Iris pigment epithelial cell (primary cell): ENCODE results near the gene MYOCOS.
"Not testable (repeated sequence)": the region's sequence is repeated elsewhere in the genome, so short reads cannot be mapped to it uniquely, and the experiment has no call there.

ENCODE experiments used
- DNase-seq: peaks from one replicate; pipeline ENCODE4 v3.0.0-alpha.2; 2011; ENCODE audit warnings: low read depth

Gene MYOCOS

DNA sequence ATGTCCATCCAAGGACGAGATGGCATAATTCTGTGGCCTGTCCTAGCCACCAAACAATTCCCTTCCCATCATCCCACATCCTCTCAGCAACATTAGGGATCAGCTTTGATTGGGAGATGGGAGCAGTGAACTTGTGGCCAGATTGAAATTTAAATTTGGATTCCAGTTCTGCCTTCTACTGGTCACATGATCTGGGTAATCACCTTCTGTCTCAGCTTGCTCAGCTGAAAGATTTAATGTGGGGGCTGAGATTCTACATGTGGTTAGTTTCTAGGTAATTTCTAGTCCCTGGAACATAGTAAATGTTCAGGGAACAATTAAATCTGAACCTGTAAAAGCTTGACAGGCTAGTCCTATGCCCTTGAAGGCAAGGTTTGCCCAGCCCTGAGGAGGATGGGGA lies 3.2 kb downstream of the MYOCOS start:
- DNase-seq = no peak

DNA sequence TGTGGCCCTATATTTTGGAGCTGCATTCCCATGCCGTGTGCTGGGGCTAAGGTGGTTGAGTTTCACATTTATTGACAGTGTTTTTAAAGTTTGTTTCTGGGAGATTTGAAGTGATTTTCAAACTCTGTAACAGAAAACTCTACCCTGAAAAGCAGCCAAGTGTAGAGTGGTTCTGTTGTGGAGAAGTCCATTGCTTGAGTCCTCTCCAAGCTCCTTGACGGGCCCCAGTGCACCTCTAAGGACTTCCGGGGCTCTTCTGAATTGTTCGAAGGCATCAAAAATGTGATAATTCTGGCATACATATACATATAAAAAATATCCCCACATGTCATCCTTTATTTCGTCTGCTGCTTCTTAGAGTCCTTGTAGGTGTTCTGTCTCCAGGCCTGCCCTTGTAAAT lies 5.0 kb downstream of the MYOCOS start:
- DNase-seq = no peak

DNA sequence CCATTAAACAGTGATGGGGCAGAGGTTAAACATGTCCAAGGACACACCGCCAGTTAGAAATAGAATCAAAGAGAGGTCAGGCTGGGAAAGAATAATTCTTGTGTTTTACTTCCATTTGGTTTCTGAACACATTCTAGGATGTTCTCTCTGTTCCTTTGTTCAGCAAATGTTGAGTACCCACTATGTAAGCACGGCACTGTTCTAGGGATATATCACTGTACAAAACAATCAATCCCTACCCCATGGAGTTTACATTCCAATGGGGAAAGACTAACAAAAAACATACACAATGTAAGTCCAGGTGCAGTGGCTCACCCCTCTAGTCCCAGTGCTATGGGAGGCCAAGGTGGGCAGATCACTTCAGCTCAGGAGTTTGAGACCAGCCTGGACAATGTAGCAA lies 6.2 kb downstream of the MYOCOS start:
- DNase-seq = no peak

DNA sequence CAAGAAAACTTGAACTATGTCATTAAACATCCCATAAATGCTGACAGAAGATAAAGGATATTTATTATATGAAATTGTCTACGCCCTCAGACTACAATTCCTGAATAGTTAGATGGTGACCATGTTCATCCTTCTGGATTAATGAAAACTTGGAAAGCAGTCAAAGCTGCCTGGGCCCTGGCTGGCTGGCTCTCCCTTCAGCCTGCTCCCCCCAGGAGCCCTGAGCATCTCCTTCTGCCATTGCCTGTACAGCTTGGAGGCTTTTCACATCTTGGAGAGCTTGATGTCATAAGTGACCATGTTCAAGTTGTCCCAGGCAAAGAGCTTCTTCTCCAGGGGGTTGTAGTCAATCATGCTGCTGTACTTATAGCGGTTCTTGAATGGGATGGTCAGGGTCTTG lies 13.6 kb downstream of the MYOCOS start:
- DNase-seq = no peak

DNA sequence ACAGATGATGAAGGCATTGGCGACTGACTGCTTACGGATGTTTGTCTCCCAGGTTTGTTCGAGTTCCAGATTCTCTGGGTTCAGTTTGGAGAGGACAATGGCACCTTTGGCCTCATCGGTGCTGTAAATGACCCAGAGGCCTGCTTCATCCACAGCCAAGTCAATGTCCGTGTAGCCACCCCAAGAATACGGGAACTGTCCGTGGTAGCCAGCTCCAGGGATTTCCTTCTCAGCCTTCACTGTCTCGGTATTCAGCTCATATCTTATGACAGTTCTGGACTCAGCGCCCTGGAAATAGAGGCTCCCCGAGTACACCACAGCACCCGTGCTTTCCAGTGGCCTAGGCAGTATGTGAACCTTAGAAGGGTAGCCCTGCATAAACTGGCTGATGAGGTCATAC lies 14.1 kb downstream of the MYOCOS start:
- peak; percentile 9 for DNase-seq

DNA sequence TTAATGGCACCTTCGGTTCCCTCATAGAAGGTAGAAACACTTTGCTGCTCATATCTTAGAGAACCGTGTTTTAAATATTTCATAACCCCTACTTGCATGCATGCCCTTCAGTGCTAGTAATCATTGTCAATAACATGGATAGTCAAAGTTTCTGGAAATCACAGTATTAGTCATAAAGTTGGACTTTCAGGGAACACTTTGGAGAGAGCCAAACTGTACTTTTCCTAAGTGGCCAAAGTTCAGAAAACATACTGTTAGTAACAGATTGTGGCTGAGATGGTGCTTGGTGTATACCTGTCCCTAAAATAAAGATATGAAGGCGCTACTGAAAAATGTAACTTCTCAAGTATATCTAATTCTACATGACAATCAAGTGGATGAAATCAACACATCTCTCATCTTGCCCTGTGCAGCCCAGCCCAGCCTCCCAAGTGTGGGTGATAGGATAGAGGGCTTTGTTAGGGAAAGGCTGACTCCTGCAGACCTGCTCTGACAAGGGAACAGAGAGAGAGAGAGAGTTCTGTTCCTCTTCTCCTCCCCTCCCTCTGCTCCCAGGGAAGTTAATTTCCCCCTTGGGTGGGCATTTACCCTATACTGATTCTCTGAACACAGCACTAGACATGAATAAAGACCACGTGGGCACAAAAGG lies 16.0 kb downstream of the MYOCOS start:
- DNase-seq = no peak

DNA sequence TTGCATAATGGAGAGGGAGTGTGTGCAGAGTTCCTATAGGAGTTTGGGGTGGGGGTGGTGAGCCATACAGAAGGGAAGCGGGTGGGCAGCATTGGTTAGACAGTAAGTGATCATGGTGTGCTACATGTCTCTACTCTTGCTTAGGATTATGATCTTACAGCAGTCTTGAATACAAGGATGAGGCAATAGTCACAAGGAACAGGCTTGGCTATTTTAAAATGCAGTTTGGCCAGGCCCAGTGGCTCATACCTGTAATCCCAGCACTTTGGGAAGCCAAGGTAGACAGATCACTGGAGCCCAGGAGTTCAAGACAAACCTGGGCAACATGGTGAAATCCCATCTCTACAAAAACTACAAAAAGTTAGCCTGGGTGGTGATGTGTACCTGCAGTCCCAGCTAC lies 18.2 kb downstream of the MYOCOS start:
- DNase-seq = no peak

DNA sequence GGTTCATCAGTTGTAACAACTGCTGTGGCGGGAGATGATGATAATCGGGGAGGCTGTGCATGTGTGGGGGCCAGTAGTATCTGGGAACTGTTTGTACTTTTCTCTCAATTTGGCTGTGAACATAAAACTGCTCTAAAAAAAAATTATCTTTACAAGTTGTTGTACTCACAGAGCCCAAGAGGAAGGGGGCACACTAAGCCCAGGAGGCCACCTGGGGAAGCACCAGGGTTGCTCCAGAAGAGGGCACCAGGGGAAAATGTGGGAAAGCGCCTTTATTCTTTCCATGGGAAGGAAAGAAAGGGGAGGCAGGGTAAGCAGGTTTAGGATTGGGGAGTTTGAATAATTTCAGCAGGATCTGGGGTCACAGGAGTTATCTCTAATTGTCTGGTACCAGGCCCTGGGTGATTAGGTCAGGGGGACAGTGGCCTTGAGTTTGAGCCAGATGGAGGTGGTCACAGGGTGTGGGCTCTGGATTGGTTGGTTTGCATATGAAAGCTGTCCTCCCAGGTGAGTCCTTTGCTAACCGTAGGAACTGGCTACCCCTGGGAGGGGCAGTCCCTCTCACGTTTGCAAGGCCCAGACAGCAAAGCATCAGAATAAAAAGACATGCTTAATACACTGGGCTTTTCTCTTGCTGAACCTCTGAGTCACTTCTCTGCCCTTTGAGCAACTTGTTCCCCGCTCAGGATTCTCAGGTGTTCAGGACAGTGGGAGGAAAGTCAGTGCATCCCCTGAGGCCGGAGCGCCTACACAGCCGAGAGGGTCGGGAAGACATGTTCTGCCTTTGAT lies 19.2 kb downstream of the MYOCOS start:
- no peak for DNase-seq

DNA sequence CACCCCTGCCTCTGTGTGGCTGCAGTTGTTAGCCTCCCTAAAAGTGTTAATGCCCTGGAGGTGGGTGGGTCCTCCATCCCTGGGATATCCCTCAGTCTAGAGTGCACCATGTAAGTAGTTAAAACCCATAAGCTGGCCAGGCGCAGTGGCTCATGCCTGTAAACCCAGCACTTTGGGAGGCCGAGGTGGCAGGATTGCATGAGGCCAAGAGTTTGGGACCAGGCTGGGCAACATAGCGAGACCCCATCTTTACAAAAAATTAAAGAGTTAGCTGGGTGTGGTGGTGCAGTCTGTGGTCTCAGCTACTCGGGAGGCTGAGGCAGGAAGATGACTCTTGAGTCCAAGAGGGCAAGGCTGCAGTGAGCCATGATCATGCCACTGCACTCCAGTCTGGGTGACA lies 20.2 kb downstream of the MYOCOS start:
- DNase-seq = no peak

DNA sequence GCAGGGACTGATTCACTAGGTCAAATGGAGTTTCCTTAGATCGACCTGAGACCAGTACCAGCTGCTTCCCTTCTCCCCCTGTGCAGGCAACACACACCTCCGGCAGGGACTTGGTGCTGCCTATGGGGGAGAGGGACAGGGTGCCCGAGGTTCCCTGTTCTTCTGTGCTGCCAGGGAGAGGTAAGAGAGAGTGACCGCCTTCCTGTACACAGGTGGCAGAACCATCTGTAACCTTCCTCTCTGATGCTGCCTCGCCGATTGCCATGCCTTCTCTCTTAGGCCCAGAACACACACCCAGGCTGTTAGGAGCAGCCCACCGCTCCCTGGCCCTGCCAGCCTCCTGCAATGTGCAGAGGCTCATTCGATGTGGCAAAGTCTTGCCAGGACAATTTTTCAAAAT lies 21.1 kb downstream of the MYOCOS start:
- DNase-seq = no peak

DNA sequence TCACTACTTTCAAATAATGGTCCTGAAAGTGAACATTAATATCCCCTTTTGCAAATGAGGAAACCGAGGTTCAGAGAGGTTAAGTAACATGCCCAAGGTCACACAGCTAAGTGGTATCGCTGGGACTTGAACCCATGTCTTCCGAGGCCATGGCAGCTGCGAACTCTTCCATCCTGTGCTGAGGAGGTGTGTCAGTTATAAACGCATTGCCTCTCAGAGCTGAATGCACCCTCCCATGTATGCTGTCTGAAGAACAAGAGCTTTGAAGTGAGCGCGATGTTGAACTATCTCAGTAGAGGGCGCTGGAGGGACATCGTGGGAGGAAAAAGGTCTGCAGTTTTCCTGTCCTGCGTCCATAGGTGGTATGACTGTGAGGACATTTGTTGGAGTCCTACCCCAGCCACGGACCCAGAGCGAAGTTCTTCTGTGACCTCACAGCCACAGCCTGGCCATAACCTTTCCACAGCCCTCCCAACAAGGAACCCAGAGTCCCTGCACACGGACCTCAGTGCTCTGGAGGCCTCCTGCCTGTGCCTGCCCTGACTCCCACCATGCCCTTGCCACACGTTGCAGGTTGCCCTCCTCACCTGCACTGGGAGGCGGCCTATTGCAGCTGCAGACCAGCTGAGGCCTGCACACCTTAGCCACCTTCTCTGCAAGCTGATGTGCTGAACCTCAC lies 22.9 kb downstream of the MYOCOS start:
- DNase-seq = peak; percentile 86

DNA sequence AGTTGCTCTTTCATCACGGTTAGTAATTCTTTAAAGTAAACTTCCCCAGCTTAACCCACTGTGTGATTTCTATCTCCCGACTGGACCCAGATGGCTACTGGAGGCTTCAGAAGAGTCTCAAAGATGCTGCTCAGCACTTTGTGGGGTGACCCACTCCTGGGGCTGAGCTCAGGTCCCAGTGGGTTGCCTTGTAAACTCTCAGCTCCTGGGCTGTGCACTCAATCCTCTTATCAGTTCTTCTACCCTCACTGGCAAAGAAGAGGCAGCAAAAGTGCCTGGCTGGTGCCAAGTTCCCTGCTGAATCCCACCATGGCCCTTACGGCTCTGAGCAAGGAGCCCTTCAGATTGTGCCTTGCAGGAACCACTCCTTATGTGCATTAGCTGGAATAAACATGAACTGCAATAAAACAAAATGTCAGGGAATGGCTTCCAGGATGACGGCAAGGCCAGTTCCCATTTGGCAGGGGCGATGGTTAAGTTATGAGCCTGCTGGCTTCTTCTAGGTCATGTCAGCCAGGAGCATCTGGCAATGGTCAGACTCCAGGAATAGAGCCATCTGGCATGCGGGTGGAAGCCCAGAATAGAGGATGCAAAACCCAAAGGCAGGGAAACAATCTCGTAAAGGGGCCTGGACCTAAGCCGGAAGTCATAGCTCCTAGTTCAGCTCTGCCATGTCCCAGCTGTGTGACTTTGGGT lies 23.7 kb downstream of the MYOCOS start:
- DNase-seq = no peak

DNA sequence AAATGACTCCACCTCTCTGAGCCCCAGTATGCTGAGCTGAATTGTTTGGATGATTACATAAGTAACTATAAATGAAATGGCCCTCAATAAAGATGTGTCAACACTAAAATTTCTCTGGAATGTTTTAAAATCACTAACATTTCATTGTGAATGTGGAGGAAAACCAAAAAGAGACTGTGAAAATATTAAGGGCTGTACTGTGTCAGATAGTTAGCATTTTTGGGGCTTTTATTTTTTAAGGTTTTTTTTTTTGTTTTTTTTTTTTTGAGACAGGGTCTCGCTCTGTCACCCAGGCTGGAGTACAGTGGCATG lies 24.2 kb downstream of the MYOCOS start:
- no peak for DNase-seq

DNA sequence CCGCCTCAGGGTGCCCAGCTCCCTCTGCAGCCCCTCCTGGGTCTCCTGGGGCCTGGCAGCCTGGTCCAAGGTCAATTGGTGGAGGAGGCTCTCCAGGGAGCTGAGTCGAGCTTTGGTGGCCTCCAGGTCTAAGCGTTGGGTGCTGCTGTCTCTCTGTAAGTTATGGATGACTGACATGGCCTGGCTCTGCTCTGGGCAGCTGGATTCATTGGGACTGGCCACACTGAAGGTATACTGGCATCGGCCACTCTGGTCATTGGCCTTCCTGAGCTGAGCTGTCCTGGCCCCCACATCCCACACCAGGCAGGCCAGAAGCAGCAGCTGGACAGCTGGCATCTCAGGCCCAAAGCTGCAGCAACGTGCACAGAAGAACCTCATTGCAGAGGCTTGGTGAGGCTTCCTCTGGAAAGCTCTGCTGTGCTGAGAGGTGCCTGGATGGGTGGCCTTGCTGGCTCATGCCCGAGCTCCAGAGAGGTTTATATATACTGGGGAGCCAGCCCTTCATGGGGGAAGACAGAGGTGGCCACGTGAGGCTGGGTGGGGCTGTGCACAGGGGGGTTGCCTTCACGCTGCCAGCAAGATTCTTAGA lies 30.3 kb downstream of the MYOCOS start, which contains the start of gene MYOC:
Gene MYOC, minus strand, starts transcription at position 455 of the 589 bp plus-strand sequence. Its CDS starts 77 bp downstream, at position 378.
- DNase-seq = no peak

DNA sequence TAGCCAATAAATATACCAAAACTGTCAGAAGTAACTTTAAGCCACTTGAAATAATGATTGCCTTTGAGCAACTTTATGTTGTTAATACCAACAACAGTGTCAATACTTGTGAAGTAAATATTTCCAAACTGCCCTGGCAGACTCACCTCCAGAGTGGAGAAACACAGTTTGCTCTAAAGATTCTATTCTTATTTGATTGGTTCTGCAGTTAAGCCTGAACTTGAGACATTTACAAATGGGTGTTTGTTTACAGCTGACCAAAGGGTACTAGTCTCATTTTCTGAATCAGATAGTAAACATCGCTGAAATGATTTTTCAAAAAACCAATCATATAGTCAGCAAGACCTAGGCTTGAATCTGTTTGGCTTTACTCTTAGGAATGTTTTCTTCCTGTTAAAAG lies 31.8 kb downstream of the MYOCOS start:
- DNase-seq = peak; percentile 14

DNA sequence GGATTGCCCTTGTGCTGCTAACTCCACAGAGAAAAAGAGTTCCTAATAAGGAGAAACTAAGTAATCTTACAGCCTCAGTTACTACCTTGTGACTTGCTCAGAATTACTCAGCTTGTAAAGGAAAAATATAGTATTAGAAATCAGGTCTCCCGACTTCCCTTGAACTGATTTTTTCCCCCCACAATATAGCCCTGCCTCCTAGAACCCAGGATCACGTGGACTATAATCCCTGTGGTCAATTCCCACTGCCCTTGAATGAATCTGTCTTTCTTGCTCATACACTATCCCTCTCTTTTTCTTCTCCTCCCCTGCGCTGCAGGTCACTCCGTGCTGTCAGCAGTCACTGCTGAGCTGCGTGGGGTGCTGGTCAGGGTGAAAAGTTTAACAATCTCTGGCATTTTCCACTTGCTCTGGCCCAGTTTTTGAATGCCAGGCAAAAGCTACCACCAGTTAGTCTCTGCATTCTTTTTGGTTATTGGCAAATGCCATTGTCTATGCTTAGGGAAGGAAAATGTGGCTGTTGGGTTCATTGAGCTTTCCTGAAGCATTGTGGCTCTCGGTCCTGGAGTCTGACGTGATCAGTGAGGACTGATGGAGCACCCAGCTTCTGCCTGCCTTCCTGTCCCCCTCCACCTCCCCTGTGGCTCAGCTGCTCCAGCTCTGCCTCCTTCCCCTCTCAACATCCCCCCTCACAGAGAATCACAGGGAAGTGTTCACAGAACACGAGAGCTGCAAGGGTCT lies 32.3 kb downstream of the MYOCOS start:
- DNase-seq = peak; percentile 45

DNA sequence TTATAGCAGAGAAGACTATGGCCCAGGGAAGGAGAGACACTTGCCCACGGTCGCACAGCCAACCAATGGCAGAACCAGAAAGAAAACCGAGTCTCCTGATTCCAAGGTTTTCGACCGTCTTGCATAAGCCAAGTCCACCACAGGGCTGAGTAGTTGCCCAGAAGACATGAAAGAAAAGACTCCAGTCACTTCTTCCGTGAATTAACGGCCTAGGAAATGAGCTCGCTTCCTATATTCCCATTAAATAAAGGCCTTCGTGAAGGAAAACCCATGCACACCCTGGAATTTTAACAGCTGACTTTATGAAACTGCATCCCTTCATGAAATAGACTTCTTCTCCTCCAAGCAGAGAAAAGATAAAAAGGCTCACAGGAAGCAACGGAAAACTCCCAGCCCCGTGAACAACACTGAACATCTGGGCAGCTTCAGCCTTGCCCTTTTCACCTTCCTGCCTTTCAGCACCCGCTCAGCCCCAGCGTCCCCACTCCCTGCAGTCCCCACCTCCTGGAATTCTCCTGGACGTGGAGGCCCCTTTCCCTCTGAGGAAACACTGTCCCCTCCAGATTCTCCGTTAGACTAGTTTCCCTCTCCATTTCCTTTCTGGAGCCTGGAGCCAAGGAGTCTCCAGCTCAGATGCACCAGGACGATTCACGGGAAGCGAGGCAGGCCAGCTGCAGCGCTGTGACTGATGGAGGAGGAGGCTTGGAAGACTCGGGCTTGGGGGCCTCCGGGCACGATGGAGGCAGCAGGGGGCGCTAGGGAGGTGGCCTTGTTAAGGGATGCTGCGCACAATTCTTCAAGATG lies 33.1 kb downstream of the MYOCOS start:
- peak; percentile 68 for DNase-seq

DNA sequence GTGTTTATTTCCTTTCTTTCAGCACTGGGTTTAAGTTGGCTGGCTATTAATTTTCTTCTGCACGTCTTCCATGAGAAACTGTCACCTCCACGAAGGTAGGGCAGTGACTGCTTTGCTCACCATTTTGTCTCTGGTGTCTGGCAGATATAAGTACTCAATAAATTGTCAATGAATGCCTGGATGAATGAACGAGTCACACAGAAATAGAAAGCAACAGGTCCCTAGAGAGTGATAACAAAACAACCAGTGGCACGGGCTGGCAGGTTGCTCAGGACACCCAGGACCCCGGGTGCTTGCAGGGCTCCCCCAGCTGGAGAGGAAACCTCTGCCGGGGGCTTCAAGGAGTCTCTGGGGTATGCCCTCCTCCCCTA lies 33.7 kb downstream of the MYOCOS start:
- no peak for DNase-seq

DNA sequence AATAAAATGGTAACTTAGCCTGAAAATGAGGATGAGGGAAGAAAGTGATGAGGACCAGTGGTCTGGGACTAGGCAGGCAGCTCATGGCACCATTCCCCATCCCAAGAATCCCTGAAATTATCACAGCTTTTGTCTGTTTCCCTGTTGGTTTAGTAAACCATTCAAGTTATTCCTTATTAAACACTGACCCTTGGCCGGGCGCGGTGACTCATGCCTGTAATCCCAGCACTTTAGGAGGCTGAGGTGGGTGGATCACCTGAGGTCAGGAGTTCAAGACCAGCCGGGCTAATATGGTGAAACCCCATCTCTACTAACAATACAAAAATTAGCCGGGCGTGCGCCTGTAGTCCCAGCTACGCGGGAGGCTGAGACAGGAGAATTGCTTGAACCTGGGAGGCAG lies 34.2 kb downstream of the MYOCOS start:
- not testable (repeated sequence) for DNase-seq

DNA sequence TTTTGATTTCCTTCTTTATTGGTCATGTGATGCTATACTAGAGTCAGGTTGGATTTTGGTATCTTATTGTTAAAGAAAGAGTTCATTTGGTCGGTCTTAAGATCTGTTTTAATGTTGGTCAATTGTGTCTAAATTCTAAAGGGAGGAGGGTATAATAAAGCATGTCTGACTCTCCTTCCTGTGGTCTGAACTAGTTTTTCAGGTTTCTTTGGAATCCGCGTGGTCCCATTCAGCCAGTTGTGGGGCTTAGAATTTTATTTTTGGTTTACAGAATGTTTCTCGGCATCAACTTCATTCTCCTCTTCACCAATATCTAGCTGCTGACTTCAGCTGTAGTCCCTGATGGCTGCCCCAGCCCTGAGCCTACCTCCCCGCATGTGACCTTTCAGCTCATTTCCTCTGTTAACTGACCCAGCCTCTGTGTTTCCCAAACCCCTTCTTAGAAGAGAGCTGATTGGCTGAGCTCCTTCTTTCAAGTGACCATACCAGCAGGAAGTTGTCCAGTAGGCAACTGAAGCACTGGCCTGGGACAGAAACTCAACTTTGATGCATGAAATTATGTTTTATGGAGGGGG lies 39.1 kb downstream of the MYOCOS start:
- no peak for DNase-seq
